ENCODE data around the gene LDHA. TPM values are rescaled to one million over a fixed set of nuclear protein-coding genes. Genes with fewer than 3 reads are reported as not detected.

Gene LDHA
- total RNA-seq, 1 experiment from 2014 or later: 715 TPM

DNA sequence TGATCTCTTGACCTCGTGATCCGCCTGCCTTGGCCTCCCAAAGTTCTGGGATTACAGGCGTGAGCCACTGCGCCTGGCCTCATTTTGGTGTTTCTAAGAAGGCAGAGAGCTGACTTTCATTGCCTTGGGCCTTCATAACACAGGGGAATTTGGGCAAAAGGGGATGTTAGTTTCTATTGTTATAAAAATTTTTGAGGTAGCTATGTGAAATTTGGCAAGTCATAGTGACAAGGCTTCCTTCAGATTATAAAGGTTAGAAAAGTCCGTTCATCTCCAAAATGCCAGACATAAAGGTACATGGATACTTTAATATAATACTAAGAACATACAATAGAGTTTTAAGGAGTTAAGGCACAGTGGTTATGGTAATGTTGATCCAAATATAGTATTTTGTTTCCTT lies 35.0 kb downstream of the LDHA start:
- ChIA-PET POLR2A (ENCODE audit: low non-redundant PET) (interaction anchor here (0.5 kb wide), 1 partner anchor 35 kb away, joined by 4 read pairs; the partner anchor contains the start of gene LDHA), CTCF (no interaction called here)
- no peak overlapping the region for H3K4me3 ChIP-seq (ENCODE audit: low read depth, low read length, poor library complexity, severe bottlenecking)
- BruUV-seq (replicated peaks): no TSS peak
- TF ChIP-seq, protein P1, sequence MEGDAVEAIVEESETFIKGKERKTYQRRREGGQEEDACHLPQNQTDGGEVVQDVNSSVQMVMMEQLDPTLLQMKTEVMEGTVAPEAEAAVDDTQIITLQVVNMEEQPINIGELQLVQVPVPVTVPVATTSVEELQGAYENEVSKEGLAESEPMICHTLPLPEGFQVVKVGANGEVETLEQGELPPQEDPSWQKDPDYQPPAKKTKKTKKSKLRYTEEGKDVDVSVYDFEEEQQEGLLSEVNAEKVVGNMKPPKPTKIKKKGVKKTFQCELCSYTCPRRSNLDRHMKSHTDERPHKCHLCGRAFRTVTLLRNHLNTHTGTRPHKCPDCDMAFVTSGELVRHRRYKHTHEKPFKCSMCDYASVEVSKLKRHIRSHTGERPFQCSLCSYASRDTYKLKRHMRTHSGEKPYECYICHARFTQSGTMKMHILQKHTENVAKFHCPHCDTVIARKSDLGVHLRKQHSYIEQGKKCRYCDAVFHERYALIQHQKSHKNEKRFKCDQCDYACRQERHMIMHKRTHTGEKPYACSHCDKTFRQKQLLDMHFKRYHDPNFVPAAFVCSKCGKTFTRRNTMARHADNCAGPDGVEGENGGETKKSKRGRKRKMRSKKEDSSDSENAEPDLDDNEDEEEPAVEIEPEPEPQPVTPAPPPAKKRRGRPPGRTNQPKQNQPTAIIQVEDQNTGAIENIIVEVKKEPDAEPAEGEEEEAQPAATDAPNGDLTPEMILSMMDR (conservative IDR thresholded peaks at IDR 0.05; ENCODE audit: low read depth, low read length): no peak
- TF ChIP-seq EZH2 (IDR thresholded peaks at IDR 0.05; ENCODE audit: borderline replicate concordance, low read depth, low read length, poor library complexity, severe bottlenecking): no peak
- no peaks in the 10 kb centered on the region for H3K27me3 ChIP-seq (replicated peaks; ENCODE audit: insufficient read depth, low read depth, low read length, poor library complexity)
- no peaks in the 10 kb centered on the region for H3K9me3 ChIP-seq (ENCODE audit: low read depth, low read length, poor library complexity, severe bottlenecking)
- H3K36me3 ChIP-seq (ENCODE audit: insufficient read depth, low read length, poor library complexity, severe bottlenecking): no peaks in the 10 kb centered on the region
- H3K27ac ChIP-seq (ENCODE audit: low read depth, low read length, poor library complexity, severe bottlenecking): no peak overlapping the region
- DNase-seq (ENCODE audit: low spot score): no peak
- intact Hi-C loops (cut with micrococcal nuclease; ENCODE audit: unreplicated experiment): no loop called here
- no peaks in the 10 kb centered on the region for H3K4me1 ChIP-seq (ENCODE audit: insufficient read depth, low read length, poor library complexity, severe bottlenecking)

DNA sequence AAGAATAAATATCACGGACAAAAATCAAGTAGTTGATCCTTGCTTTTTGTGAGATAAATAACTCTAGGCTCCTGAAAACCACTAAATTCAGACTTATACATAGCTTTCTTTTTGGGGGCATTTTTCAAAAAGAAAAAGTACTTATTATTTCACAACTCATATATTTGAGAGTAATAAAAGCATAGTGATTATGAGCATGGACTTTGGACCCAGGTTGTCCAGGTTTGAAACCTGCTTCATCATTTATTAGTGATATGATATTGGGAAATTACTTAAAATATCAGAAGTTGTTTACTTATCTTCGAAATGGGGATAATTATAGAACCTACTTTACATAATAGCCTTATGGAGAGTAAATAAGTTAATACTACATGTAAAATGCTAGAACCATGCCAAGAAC lies 44.3 kb downstream of the LDHA start:
- no peak for TF ChIP-seq EZH2 (IDR thresholded peaks at IDR 0.05; ENCODE audit: borderline replicate concordance, low read depth, low read length, poor library complexity, severe bottlenecking)
- TF ChIP-seq, protein P1 (conservative IDR thresholded peaks at IDR 0.05; ENCODE audit: low read depth, low read length): no peak
- no peak overlapping the region for H3K27ac ChIP-seq (ENCODE audit: low read depth, low read length, poor library complexity, severe bottlenecking)
- no peaks in the 10 kb centered on the region for H3K9me3 ChIP-seq (ENCODE audit: low read depth, low read length, poor library complexity, severe bottlenecking)
- intact Hi-C loops (cut with micrococcal nuclease; ENCODE audit: unreplicated experiment): no loop called here
- BruUV-seq (replicated peaks): no TSS peak
- no peaks in the 10 kb centered on the region for H3K36me3 ChIP-seq (ENCODE audit: insufficient read depth, low read length, poor library complexity, severe bottlenecking)
- DNase-seq (ENCODE audit: low spot score): no peak
- ChIA-PET POLR2A (ENCODE audit: low non-redundant PET) (no interaction called here), CTCF (no interaction called here)
- no peaks in the 10 kb centered on the region for H3K27me3 ChIP-seq (replicated peaks; ENCODE audit: insufficient read depth, low read depth, low read length, poor library complexity)
- H3K4me3 ChIP-seq (ENCODE audit: low read depth, low read length, poor library complexity, severe bottlenecking): no peak overlapping the region
- no peaks in the 10 kb centered on the region for H3K4me1 ChIP-seq (ENCODE audit: insufficient read depth, low read length, poor library complexity, severe bottlenecking)

DNA sequence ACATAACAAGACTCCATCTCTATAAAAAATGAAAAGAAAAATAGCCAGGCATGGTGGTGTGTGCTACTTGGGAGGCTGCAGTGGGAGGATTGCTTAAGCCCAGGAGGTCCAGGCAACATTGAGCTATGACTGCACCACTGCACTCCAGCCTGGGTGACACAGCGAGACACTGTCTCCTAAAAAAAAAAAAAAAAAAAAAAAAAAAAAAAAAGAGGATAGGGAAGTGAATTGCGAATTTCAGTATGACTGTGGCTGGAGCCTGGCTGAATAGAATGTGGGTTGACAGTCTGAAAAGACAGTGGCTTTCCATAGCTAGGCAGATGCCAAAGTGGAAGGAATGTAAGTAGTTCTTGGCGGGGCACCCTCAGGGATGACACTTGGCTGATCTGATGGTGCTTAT lies 54.9 kb downstream of the LDHA start:
- CTCF ChIA-PET: interaction anchor here (0.6 kb wide), 1 partner anchor 313 kb away, joined by 3 read pairs; no protein-coding TSS in a partner anchor
- Histone ChIP-seq H3K27ac (ENCODE audit: low read depth, low read length, poor library complexity, severe bottlenecking) (no peak overlapping the region), H3K9me3 (ENCODE audit: low read depth, low read length, poor library complexity, severe bottlenecking) (no peaks in the 10 kb centered on the region), H3K4me3 (ENCODE audit: low read depth, low read length, poor library complexity, severe bottlenecking) (no peak overlapping the region), H3K36me3 (ENCODE audit: insufficient read depth, low read length, poor library complexity, severe bottlenecking) (no peaks in the 10 kb centered on the region), H3K27me3 (replicated peaks; ENCODE audit: insufficient read depth, low read depth, low read length, poor library complexity) (no peaks in the 10 kb centered on the region), H3K4me1 (ENCODE audit: insufficient read depth, low read length, poor library complexity, severe bottlenecking) (no peaks in the 10 kb centered on the region)
- POLR2A ChIA-PET (ENCODE audit: low non-redundant PET): no interaction called here
- DNase-seq (ENCODE audit: low spot score): no peak
- BruUV-seq (replicated peaks): no TSS peak
- TF ChIP-seq, protein P1 (conservative IDR thresholded peaks at IDR 0.05; ENCODE audit: low read depth, low read length): no peak
- no peak for TF ChIP-seq EZH2 (IDR thresholded peaks at IDR 0.05; ENCODE audit: borderline replicate concordance, low read depth, low read length, poor library complexity, severe bottlenecking)
- intact Hi-C loops (cut with micrococcal nuclease; ENCODE audit: unreplicated experiment): no loop called here
